ENCODE measurements around the gene SATB1.
A peak's percentile ranks its signal among the peaks of the same experiment; 100 is the strongest.
"Not testable (repeated sequence)": the region's sequence is repeated elsewhere in the genome, so short reads cannot be mapped to it uniquely, and the experiment has no call there.

SATB1 gene

DNA sequence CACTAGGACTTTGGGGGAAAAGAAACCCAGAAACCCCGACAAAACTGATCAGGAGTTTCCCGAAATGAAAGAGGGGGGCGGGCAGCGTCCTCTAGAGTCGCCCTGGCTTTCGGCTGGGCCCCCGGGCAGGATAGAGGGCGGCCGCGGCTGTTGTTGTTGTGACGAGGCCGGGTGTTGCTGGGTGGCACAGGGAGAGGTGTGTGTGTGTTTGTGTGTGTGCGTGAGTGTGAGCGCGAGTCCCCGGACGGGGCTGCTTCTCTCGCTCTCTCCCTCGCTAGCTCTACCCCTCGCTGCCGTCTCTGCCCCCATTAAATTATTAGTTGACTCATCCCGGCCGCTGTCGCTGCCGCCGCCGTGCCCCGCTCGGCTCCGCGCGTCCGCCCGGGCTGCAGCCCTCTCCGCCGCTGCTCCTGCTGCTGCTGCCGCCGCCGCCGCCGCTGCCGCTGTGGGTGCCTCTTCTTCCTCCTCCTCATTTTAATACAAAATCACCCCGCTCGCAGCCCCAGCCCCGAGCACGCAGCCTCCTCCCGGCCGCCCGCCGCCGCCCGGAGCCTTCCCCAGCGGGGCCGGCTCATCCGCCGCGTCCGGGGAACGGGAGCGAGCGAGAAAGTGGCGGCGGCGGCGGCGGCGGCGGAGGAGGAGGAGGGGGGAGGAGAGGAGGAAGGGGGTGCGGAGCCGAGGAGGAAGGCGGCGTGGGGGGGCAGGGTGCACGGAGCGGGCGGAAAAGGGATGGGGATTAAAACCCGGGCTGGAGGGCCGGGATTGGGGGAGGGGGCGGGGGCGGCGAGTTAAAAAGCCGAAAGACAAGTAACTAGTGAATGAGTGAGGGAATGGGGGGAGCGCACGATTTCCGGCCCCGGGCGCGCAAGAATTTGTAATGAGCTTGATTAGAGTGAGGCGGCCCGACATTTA is at the start of gene SATB1:
SATB1 (minus strand) TSS at position 611 of the 912 bp plus-strand sequence. CDS start 4,372 bp downstream, outside the sequence.
- POLR2A ChIA-PET, result no interaction called here
- CTCF ChIA-PET, result no interaction called here
- TF ChIP-seq, protein P1, sequence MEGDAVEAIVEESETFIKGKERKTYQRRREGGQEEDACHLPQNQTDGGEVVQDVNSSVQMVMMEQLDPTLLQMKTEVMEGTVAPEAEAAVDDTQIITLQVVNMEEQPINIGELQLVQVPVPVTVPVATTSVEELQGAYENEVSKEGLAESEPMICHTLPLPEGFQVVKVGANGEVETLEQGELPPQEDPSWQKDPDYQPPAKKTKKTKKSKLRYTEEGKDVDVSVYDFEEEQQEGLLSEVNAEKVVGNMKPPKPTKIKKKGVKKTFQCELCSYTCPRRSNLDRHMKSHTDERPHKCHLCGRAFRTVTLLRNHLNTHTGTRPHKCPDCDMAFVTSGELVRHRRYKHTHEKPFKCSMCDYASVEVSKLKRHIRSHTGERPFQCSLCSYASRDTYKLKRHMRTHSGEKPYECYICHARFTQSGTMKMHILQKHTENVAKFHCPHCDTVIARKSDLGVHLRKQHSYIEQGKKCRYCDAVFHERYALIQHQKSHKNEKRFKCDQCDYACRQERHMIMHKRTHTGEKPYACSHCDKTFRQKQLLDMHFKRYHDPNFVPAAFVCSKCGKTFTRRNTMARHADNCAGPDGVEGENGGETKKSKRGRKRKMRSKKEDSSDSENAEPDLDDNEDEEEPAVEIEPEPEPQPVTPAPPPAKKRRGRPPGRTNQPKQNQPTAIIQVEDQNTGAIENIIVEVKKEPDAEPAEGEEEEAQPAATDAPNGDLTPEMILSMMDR (IDR thresholded peaks at IDR 0.05; ENCODE audit: control extremely low read depth, extremely low read depth, low read depth, missing control alignments), result no peak
- DNase-seq (ENCODE audit: extremely low spot score), result peak; percentile 18

DNA sequence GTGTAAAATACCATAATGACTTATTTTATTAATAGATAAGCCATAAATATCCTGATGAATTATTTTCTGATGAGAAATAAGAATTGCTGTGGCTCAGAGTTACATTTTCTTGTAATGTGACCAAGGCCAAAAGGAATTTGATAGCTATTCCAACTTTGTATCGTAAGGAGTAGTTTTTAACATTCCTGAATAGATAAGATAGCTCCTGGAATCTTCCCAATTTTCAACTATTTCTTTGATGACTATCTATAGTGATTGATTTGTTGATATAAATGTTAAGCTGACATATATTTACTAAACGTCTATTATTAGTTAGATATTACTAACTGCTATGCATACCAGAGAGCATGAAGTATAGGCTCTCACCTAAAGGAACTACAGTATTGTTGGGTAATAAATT is 49.1 kb upstream of the SATB1 start:
- TF ChIP-seq, protein P1 (IDR thresholded peaks at IDR 0.05; ENCODE audit: control extremely low read depth, extremely low read depth, low read depth, missing control alignments), result no peak
- ChIA-PET POLR2A (no interaction called here), CTCF (interaction anchor here (1.1 kb wide), 1 partner anchor 54 kb away, joined by 3 read pairs; no protein-coding TSS in a partner anchor)
- DNase-seq (ENCODE audit: extremely low spot score), result no peak

- DNase-seq (ENCODE audit: extremely low spot score), result no peak
- POLR2A ChIA-PET, result no interaction called here
- CTCF ChIA-PET, result interaction anchor here (1.5 kb wide), 1 partner anchor 9 kb away, joined by 4 read pairs; no protein-coding TSS in a partner anchor
- TF ChIP-seq, protein P1 (IDR thresholded peaks at IDR 0.05; ENCODE audit: control extremely low read depth, extremely low read depth, low read depth, missing control alignments), result no peak
Measured at GRCh38 chr3:18469775-18470174, 44.6 kb upstream of the SATB1 start.

- POLR2A ChIA-PET, result no interaction called here
- TF ChIP-seq, protein P1 (IDR thresholded peaks at IDR 0.05; ENCODE audit: control extremely low read depth, extremely low read depth, low read depth, missing control alignments), result no peak
- CTCF ChIA-PET, result no interaction called here
- DNase-seq (ENCODE audit: extremely low spot score), result no peak
Measured at GRCh38 chr3:18466136-18466535, 41.0 kb upstream of the SATB1 start.

GRCh38 chr3:18454766-18455165 is 29.6 kb upstream of the SATB1 start:
- TF ChIP-seq, protein P1 (IDR thresholded peaks at IDR 0.05; ENCODE audit: control extremely low read depth, extremely low read depth, low read depth, missing control alignments), result no peak
- ChIA-PET CTCF (interaction anchor here (1.7 kb wide), 1 partner anchor 13 kb away, joined by 4 read pairs; no protein-coding TSS in a partner anchor), POLR2A (no interaction called here)
- DNase-seq (ENCODE audit: extremely low spot score), result no peak

GRCh38 chr3:18449618-18450017 is 24.5 kb upstream of the SATB1 start:
- DNase-seq (ENCODE audit: extremely low spot score); POLR2A ChIA-PET; CTCF ChIA-PET: not testable (repeated sequence)

DNA sequence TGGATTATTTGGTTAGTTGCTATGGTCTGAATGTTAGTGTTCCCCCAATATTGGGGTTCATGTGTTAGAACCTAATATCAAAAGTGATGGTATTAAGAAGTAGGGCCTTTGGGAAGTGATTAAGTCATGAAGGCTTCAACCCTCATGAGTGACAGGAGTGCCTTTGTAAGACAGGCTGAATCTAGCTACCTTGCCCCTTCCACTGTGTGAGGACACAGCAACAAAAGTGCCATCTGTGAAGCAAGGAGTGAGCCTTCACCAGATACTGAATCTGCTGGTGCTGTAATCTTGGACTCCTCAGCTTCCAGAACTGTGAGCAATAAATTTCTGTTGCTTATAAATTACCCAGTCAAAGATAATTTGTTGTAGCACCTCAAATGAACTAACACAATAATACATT is 22.6 kb upstream of the SATB1 start:
- CTCF ChIA-PET, result no interaction called here
- POLR2A ChIA-PET, result no interaction called here
- TF ChIP-seq, protein P1 (IDR thresholded peaks at IDR 0.05; ENCODE audit: control extremely low read depth, extremely low read depth, low read depth, missing control alignments), result no peak

More for the DNA sequence above, 22.6 kb upstream of the SATB1 start:
- DNase-seq (ENCODE audit: extremely low spot score), result no peak

All from GM10248 (cell line).